ENCODE data around the gene OR5K3. TPM values are rescaled to one million over a fixed set of nuclear protein-coding genes. Genes with fewer than 3 reads are reported as not detected.
"Not testable (repeated sequence)": the region's sequence is repeated elsewhere in the genome, so short reads cannot be mapped to it uniquely, and the experiment has no call there.

OR5K3 gene
- total RNA-seq, 1 donor from 2014 or later, result not detected

GRCh38 chr3:98371186-98371585, 19.3 kb upstream of the OR5K3 start:
- no peak for DNase-seq
- Histone ChIP-seq H3K27me3 (ENCODE audit: low read depth) (no peaks in the 10 kb centered on the region), H3K36me3 (no peaks in the 10 kb centered on the region), H3K4me3 (no peak overlapping the region), H3K27ac (replicated peaks) (no peak overlapping the region), H3K9me3 (replicated peaks) (no peaks in the 10 kb centered on the region), H3K4me1 (no peaks in the 10 kb centered on the region)
- intact Hi-C loops (cut with micrococcal nuclease), result no loop called here
- TF ChIP-seq CTCF (IDR thresholded peaks at IDR 0.05; ENCODE audit: borderline replicate concordance), result no peak

GRCh38 chr3:98371853-98372252, 18.6 kb upstream of the OR5K3 start:
- no peak for TF ChIP-seq CTCF (IDR thresholded peaks at IDR 0.05; ENCODE audit: borderline replicate concordance)
- H3K4me1 ChIP-seq, result no peaks in the 10 kb centered on the region
- H3K27me3 ChIP-seq (ENCODE audit: low read depth), result no peaks in the 10 kb centered on the region
- H3K9me3 ChIP-seq (replicated peaks), result no peaks in the 10 kb centered on the region
- no peak overlapping the region for H3K27ac ChIP-seq (replicated peaks)
- no peak for DNase-seq
- no peak overlapping the region for H3K4me3 ChIP-seq
- intact Hi-C loops (cut with micrococcal nuclease), result no loop called here
- no peaks in the 10 kb centered on the region for H3K36me3 ChIP-seq

GRCh38 chr3:98372445-98372844, 18.0 kb upstream of the OR5K3 start:
- Histone ChIP-seq H3K36me3 (no peaks in the 10 kb centered on the region), H3K27me3 (ENCODE audit: low read depth) (no peaks in the 10 kb centered on the region), H3K4me3 (no peak overlapping the region), H3K9me3 (replicated peaks) (no peaks in the 10 kb centered on the region), H3K27ac (replicated peaks) (no peak overlapping the region), H3K4me1 (no peaks in the 10 kb centered on the region)
- DNase-seq, result no peak
- TF ChIP-seq CTCF (IDR thresholded peaks at IDR 0.05; ENCODE audit: borderline replicate concordance), result no peak
- intact Hi-C loops (cut with micrococcal nuclease), result no loop called here

- H3K27me3 ChIP-seq (ENCODE audit: low read depth), result no peaks in the 10 kb centered on the region
- no peak for TF ChIP-seq CTCF (IDR thresholded peaks at IDR 0.05; ENCODE audit: borderline replicate concordance)
- no peaks in the 10 kb centered on the region for H3K4me1 ChIP-seq
- H3K36me3 ChIP-seq, result no peaks in the 10 kb centered on the region
- intact Hi-C loops (cut with micrococcal nuclease), result no loop called here
- no peak for DNase-seq
- H3K9me3 ChIP-seq (replicated peaks), result no peaks in the 10 kb centered on the region
- no peak overlapping the region for H3K27ac ChIP-seq (replicated peaks)
- no peak overlapping the region for H3K4me3 ChIP-seq
Measured at GRCh38 chr3:98376631-98377030, 13.8 kb upstream of the OR5K3 start.

- H3K27me3 ChIP-seq (ENCODE audit: low read depth), result no peaks in the 10 kb centered on the region
- no peaks in the 10 kb centered on the region for H3K9me3 ChIP-seq (replicated peaks)
- no peaks in the 10 kb centered on the region for H3K4me1 ChIP-seq
- no peak overlapping the region for H3K27ac ChIP-seq (replicated peaks)
- no peak for TF ChIP-seq CTCF (IDR thresholded peaks at IDR 0.05; ENCODE audit: borderline replicate concordance)
- H3K4me3 ChIP-seq, result no peak overlapping the region
- intact Hi-C loops (cut with micrococcal nuclease), result no loop called here
- no peaks in the 10 kb centered on the region for H3K36me3 ChIP-seq
- DNase-seq, result no peak
Measured at GRCh38 chr3:98388147-98388546, 2.3 kb upstream of the OR5K3 start.

- H3K36me3 ChIP-seq, result no peaks in the 10 kb centered on the region
- H3K4me1 ChIP-seq, result no peaks in the 10 kb centered on the region
- H3K4me3 ChIP-seq, result no peak overlapping the region
- H3K27ac ChIP-seq (replicated peaks), result no peak overlapping the region
- no peak for TF ChIP-seq CTCF (IDR thresholded peaks at IDR 0.05; ENCODE audit: borderline replicate concordance)
- no peaks in the 10 kb centered on the region for H3K27me3 ChIP-seq (ENCODE audit: low read depth)
- intact Hi-C loops (cut with micrococcal nuclease), result no loop called here
- H3K9me3 ChIP-seq (replicated peaks), result peaks cover 22% of the 10 kb centered on the region
- DNase-seq, result no peak
Measured at GRCh38 chr3:98395101-98395500, 4.6 kb downstream of the OR5K3 start.

- H3K9me3 ChIP-seq (replicated peaks), result peaks cover 29% of the 10 kb centered on the region
- H3K4me3 ChIP-seq; DNase-seq; H3K27ac ChIP-seq (replicated peaks); H3K36me3 ChIP-seq; intact Hi-C loops (cut with micrococcal nuclease); H3K4me1 ChIP-seq; H3K27me3 ChIP-seq (ENCODE audit: low read depth): not testable (repeated sequence)
Measured at GRCh38 chr3:98396482-98396881, 6.0 kb downstream of the OR5K3 start.

Measured in left ventricle myocardium inferior (tissue), 1 donor.